Lung microvascular endothelial cell (primary cell): Measurements from ENCODE around the gene SCN4B. TPM values are rescaled to one million over a fixed set of nuclear protein-coding genes. Genes with fewer than 3 reads are reported as not detected.

Experiments used
- DNase-seq, 2 donors: peaks; one replicate each; pipeline versions ENCODE4 v3.0.0 to v3.0.0-alpha.2; 2010; ENCODE audit warnings: low read depth in 2 of 2
- total RNA-seq: library from RNA; depleted of rRNA; stranded (reverse); fragments of >200 nt; gene quantifications from 2 replicates; pipeline ENCODE4 v1.2.1, GENCODE V29; 2014

SCN4B gene
- total RNA-seq, 1 donor from 2014 or later, result not detected

- DNase-seq, result no peak
These were observed 537 bp downstream of the SCN4B start for GRCh38 chr11:118152020-118152551.

GRCh38 chr11:118151431-118151830, 1.2 kb downstream of the SCN4B start:
- no peak for DNase-seq

GRCh38 chr11:118149493-118149892, 3.1 kb downstream of the SCN4B start:
- DNase-seq, result no peak

GRCh38 chr11:118148856-118149255, 3.8 kb downstream of the SCN4B start:
- no peak for DNase-seq

GRCh38 chr11:118148240-118148639, 4.4 kb downstream of the SCN4B start:
- DNase-seq, result no peak

GRCh38 chr11:118147502-118147901, 5.1 kb downstream of the SCN4B start:
- no peak for DNase-seq

- no peak for DNase-seq
These were observed 6.1 kb downstream of the SCN4B start for GRCh38 chr11:118146554-118146953.

- DNase-seq, result peak; percentile 58 to 78
These were observed 7.1 kb downstream of the SCN4B start for GRCh38 chr11:118145285-118146227.

- DNase-seq, result no peak
These were observed 8.0 kb downstream of the SCN4B start for GRCh38 chr11:118144301-118145268.

GRCh38 chr11:118143661-118144185, 8.9 kb downstream of the SCN4B start:
- no peak for DNase-seq

GRCh38 chr11:118142809-118143208, 9.8 kb downstream of the SCN4B start:
- DNase-seq, result no peak

- no peak for DNase-seq
These were observed 10.5 kb downstream of the SCN4B start for GRCh38 chr11:118142081-118142480.

- no peak for DNase-seq
These were observed 13.0 kb downstream of the SCN4B start for GRCh38 chr11:118139578-118139977.

GRCh38 chr11:118138839-118139420, 13.7 kb downstream of the SCN4B start:
- no peak for DNase-seq

- no peak for DNase-seq
These were observed 15.8 kb downstream of the SCN4B start for GRCh38 chr11:118136801-118137200.

GRCh38 chr11:118136341-118136740, 16.3 kb downstream of the SCN4B start:
- no peak for DNase-seq

- DNase-seq, result no peak
These were observed 16.8 kb downstream of the SCN4B start for GRCh38 chr11:118135796-118136165.

- no peak for DNase-seq
These were observed 17.4 kb downstream of the SCN4B start for GRCh38 chr11:118135051-118135795.

- no peak for DNase-seq
These were observed 18.8 kb downstream of the SCN4B start for GRCh38 chr11:118133816-118134215.

GRCh38 chr11:118132385-118133151, 20.1 kb downstream of the SCN4B start:
- no peak for DNase-seq
